ENCODE data around the gene ADD1. TPM values are rescaled to one million over a fixed set of nuclear protein-coding genes. Genes with fewer than 3 reads are reported as not detected.
A peak's percentile ranks its signal among the peaks of the same experiment; 100 is the strongest.

Gene ADD1, protein sequence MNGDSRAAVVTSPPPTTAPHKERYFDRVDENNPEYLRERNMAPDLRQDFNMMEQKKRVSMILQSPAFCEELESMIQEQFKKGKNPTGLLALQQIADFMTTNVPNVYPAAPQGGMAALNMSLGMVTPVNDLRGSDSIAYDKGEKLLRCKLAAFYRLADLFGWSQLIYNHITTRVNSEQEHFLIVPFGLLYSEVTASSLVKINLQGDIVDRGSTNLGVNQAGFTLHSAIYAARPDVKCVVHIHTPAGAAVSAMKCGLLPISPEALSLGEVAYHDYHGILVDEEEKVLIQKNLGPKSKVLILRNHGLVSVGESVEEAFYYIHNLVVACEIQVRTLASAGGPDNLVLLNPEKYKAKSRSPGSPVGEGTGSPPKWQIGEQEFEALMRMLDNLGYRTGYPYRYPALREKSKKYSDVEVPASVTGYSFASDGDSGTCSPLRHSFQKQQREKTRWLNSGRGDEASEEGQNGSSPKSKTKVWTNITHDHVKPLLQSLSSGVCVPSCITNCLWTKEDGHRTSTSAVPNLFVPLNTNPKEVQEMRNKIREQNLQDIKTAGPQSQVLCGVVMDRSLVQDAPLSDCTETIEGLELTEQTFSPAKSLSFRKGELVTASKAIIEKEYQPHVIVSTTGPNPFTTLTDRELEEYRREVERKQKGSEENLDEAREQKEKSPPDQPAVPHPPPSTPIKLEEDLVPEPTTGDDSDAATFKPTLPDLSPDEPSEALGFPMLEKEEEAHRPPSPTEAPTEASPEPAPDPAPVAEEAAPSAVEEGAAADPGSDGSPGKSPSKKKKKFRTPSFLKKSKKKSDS
- total RNA-seq: 100 to 1,000 TPM in 1 of 6 donors, 10 to 100 TPM in 5; 70.9 to 160 (median 86.2) TPM
- 100 to 1,000 TPM; 158 to 160 TPM for polyA plus RNA-seq

DNA sequence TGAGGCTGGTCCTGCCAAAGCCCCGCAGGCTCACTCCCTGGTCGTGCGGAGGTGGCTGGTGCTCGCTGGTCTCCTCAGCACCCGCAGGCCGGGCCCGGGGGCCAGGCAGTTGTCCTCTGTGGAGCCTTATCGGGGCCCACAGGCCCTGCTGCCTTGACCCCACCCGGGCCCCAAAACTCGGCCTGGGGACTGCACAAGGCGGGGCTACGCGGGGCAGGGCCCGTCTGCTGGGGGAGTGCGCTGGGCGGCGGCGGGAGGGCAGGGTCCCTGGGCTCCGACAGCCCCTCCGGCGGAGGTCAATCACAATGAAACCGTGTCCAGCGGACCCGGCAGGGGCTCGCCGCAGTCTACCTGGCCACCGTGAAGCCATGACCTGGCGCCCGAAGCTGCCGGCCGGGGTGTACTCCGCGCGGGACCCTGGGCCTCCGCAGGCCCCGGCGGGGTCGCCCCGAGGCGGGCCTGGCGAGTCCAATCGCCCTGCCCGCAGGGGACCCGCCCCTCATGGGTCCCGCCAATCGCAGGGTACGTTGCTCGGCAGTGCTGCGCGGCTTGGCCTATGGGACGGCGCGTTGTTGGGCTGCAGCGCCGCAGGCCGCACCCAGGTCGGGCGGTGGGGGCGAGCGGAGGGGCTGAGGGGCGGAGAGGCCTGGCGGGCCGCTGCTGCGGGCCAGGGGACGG is at the start of gene ADD1:
TSS of gene ADD1 (plus strand) at position 582 of the 678 bp plus-strand sequence. CDS start 32,072 bp downstream, outside the sequence.
- Histone ChIP-seq H3K36me3 (no peaks in the 10 kb centered on the region), H3K27me3 (no peaks in the 10 kb centered on the region), H3K4me1 (peaks cover 13 to 32% (median 30%) of the 10 kb centered on the region in 3 donors), H3K9me3 (no peaks in the 10 kb centered on the region), H3K4me3 (peak within 1 kb of the TSS; percentile 85 to 92 (median 88)), H3K27ac (peak within 1 kb of the TSS; percentile 87 to 94 (median 91))
- DNase-seq (peak; percentile 89 to 97 (median 96)), ATAC-seq (peak; percentile 95 to 98 (median 97)), FAIRE-seq (no peak)
- intact Hi-C loops (cut with DNase I): no loop called here
- TF ChIP-seq, protein P1, sequence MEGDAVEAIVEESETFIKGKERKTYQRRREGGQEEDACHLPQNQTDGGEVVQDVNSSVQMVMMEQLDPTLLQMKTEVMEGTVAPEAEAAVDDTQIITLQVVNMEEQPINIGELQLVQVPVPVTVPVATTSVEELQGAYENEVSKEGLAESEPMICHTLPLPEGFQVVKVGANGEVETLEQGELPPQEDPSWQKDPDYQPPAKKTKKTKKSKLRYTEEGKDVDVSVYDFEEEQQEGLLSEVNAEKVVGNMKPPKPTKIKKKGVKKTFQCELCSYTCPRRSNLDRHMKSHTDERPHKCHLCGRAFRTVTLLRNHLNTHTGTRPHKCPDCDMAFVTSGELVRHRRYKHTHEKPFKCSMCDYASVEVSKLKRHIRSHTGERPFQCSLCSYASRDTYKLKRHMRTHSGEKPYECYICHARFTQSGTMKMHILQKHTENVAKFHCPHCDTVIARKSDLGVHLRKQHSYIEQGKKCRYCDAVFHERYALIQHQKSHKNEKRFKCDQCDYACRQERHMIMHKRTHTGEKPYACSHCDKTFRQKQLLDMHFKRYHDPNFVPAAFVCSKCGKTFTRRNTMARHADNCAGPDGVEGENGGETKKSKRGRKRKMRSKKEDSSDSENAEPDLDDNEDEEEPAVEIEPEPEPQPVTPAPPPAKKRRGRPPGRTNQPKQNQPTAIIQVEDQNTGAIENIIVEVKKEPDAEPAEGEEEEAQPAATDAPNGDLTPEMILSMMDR (IDR thresholded peaks at IDR 0.05): no peak
- WGBS, 2 donors: 0 to 1% methylated on average over 63 to 65 of the region's 65 CpGs

DNA sequence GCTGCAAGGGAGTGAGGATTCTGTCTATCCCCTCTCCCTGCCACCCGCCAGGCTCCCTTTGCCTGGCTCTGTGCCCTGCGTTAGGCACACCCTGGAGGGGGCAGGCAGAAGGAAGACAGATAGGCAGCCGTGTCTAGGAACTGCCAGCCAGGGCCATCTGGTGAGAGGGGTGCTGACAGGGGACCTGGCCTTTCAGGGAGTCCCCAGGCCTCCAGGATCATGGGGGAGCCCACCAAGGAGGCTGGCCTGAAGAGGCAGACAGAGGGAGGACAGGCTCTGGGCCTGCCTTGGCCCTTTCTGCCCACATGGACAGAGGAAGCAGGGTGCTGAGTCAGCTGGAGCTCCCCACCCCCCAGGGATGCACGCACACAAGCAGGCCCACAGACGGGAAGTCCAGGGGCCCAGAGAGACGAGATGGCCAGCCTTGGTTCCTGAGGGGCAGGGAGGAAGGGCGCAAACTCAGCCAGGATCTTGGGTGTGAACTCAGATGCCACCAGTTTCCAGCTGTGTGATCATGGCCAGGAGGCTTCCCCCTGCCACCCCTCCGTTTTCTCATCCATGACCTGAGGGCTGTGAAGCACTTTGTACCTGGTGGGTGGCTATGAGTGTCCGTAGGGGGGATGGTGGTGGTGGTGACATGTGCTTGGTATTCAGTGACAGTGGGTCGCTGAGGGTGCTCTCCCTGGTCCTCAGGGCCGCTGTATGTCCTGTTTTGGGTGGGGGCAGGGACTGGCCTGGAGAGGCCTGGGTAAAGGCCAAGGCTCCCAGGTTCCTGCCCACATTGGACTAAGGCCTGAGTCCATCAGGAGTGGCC is 49.0 kb upstream of the ADD1 start:
- FAIRE-seq: no peak

DNA sequence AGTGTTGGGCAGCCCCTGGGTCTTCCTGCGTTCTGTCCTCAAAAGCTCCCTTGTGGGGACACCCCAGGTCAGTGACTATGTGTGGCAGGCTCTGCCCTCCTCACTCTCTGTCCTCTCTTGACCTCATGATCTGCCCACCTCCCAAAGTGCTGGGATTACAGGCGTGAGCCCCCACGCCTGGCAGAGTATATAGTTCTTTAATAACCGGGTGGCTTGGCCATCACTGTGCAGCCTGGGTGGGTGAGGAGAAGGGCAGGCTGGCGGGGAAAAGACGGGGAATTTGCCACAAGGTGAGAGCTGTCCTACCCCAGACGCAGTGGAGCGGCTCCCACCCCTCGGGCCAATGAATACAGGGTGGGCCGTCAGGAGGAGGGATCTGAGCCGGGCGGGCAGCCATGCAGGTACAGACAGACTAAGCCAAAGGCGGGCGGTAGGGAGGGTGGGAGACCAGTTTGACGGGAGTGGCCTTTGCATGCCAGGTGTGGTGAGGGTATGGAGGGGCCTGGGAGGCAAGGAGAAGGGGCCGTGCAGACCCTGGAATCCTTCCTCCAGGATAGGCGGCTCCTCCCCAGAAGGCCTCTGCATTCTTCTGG is 48.2 kb upstream of the ADD1 start:
- no peaks in the 10 kb centered on the region for H3K9me3 ChIP-seq
- intact Hi-C loops (cut with DNase I): no loop called here
- H3K36me3 ChIP-seq: no peaks in the 10 kb centered on the region
- H3K27me3 ChIP-seq: no peaks in the 10 kb centered on the region
- peak overlapping the region in 1 of 4 donors; percentile 80 for H3K4me3 ChIP-seq
- ATAC-seq: no peak
- DNase-seq: peak in 4 of 6 donors; percentile 27 to 78 (median 48)
- TF ChIP-seq, protein P1 (IDR thresholded peaks at IDR 0.05): no peak
- peaks cover 29 to 74% (median 40%) of the 10 kb centered on the region in 3 donors for H3K4me1 ChIP-seq
- 86 to 91% methylated on average over 17 of the region's 17 CpGs for WGBS, 2 donors
- no peak for FAIRE-seq
- peak overlapping the region in 2 of 4 donors; percentile 84 to 85 for H3K27ac ChIP-seq

More for the DNA sequence above, 49.0 kb upstream of the ADD1 start:
- peak overlapping the region; percentile 3 to 85 (median 71) for H3K27ac ChIP-seq
- no peaks in the 10 kb centered on the region for H3K36me3 ChIP-seq
- ATAC-seq (peak in 3 of 4 donors; percentile 1 to 10 (median 9)), DNase-seq (peak; percentile 49 to 81 (median 62))
- H3K4me3 ChIP-seq: peak overlapping the region in 2 of 4 donors; percentile 51 to 80
- H3K9me3 ChIP-seq: no peaks in the 10 kb centered on the region
- intact Hi-C loops (cut with DNase I): no loop called here
- 55 to 64% methylated on average over 11 of the region's 11 CpGs for WGBS, 2 donors
- peaks cover 29 to 67% (median 35%) of the 10 kb centered on the region in 3 donors for H3K4me1 ChIP-seq
- TF ChIP-seq, protein P1 (IDR thresholded peaks at IDR 0.05): no peak
- no peaks in the 10 kb centered on the region for H3K27me3 ChIP-seq
